ENCODE results near the gene CLEC1B. TPM values are rescaled to one million over a fixed set of nuclear protein-coding genes. Genes with fewer than 3 reads are reported as not detected.
"Not testable (repeated sequence)": the region's sequence is repeated elsewhere in the genome, so short reads cannot be mapped to it uniquely, and the experiment has no call there.

Gene CLEC1B
- total and polyA plus RNA-seq, 2 donors: 0.19 to 0.48 TPM

DNA sequence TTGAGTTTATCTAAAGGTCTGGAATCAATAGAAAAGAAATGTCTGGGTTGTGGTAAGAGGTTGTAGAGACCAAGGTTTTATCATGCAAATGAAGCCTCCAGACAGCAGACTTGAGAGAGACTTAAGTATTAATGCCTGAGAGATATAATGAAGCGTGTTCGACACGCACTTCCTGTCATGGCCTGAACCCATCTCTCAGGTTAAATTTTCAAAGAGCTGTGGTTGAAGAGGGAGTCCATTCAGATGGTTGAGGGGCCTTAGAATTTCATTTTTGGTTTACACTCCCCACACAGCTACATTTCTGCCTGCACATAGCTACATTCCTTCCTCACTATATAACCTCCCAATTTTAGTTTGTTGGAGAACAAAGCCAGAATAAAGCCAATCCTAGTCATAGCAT is 37.8 kb downstream of the CLEC1B start:
- WGBS: 56% methylated on average over 3 of the region's 3 CpGs

DNA sequence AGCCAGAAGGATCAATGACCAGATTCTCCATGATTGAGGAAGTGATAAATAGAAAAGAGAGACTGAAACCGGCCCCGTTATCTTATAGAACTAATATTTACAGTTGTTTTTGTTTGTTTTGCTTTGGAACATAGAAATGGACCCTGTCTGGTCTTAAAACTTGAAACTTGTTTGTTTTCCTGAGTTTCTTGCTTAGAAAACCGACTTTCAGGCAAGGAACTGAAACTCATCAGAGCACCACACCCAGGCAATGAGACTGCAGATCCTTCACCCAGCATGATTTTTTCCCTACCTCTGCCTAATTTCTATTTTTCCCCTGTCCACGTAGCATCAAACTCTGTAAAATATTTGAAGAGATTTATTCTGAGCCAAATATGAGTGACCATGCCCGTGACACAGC is 38.3 kb downstream of the CLEC1B start:
- H3K36me3 ChIP-seq (ENCODE audit: control insufficient read depth in 2 of 2, insufficient read depth in 2 of 2, low read length in 1 of 2): no peaks in the 10 kb centered on the region
- no peaks in the 10 kb centered on the region for H3K9me3 ChIP-seq (ENCODE audit: control insufficient read depth in 2 of 2, insufficient read depth in 1 of 2, low read length in 1 of 2)
- H3K4me3 ChIP-seq (ENCODE audit: low read length in 2 of 2): no peak overlapping the region
- peaks cover 0 to 10% of the 10 kb centered on the region in 2 donors for H3K4me1 ChIP-seq (ENCODE audit: control insufficient read depth in 2 of 2, insufficient read depth in 2 of 2, low read length in 2 of 2)
- H3K27ac ChIP-seq (ENCODE audit: low read depth in 1 of 2, low read length in 1 of 2): no peak overlapping the region
- no peak for DNase-seq (ENCODE audit: low read depth in 6 of 9, low spot score in 9 of 9)
- no peaks in the 10 kb centered on the region for H3K27me3 ChIP-seq (ENCODE audit: control insufficient read depth in 2 of 2, insufficient read depth in 1 of 2, low read length in 1 of 2)
- WGBS: 79% methylated on average over 5 of the region's 5 CpGs

More for the DNA sequence above, 37.8 kb downstream of the CLEC1B start:
- DNase-seq (ENCODE audit: low read depth in 6 of 9, low spot score in 9 of 9): peak in 1 of 9 donors; percentile 27
- no peak overlapping the region for H3K4me3 ChIP-seq (ENCODE audit: low read length in 2 of 2)
- H3K27me3 ChIP-seq (ENCODE audit: control insufficient read depth in 2 of 2, insufficient read depth in 1 of 2, low read length in 1 of 2): no peaks in the 10 kb centered on the region
- H3K27ac ChIP-seq (ENCODE audit: low read depth in 1 of 2, low read length in 1 of 2): no peak overlapping the region
- H3K36me3 ChIP-seq (ENCODE audit: control insufficient read depth in 2 of 2, insufficient read depth in 2 of 2, low read length in 1 of 2): no peaks in the 10 kb centered on the region
- H3K9me3 ChIP-seq (ENCODE audit: control insufficient read depth in 2 of 2, insufficient read depth in 1 of 2, low read length in 1 of 2): no peaks in the 10 kb centered on the region
- H3K4me1 ChIP-seq (ENCODE audit: control insufficient read depth in 2 of 2, insufficient read depth in 2 of 2, low read length in 2 of 2): peaks cover 0 to 10% of the 10 kb centered on the region in 2 donors

DNA sequence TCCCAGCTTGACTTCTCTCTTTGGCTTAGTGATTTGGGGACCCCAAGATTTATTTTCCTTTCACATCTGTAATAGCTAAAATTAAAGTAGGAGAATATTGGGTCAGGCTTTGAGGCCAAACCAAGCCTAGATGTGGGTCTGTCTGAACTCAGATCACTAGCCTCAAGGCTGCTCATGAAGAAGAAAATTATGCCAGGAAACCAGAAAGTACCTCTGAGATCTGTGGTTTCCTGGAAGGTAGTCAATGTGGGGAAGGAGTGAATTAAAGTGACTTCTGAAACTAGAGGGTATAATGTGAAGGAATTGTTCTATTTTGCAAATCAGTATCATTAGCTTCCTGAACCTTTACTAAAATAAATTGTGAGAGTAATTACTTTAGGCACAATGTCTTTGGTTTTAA is 41.1 kb downstream of the CLEC1B start:
- Histone ChIP-seq H3K4me1 (ENCODE audit: control insufficient read depth in 2 of 2, insufficient read depth in 2 of 2, low read length in 2 of 2) (peaks cover 0 to 10% of the 10 kb centered on the region in 2 donors), H3K36me3 (ENCODE audit: control insufficient read depth in 2 of 2, insufficient read depth in 2 of 2, low read length in 1 of 2) (no peaks in the 10 kb centered on the region), H3K9me3 (ENCODE audit: control insufficient read depth in 2 of 2, insufficient read depth in 1 of 2, low read length in 1 of 2) (no peaks in the 10 kb centered on the region), H3K27ac (ENCODE audit: low read depth in 1 of 2, low read length in 1 of 2) (no peak overlapping the region), H3K27me3 (ENCODE audit: control insufficient read depth in 2 of 2, insufficient read depth in 1 of 2, low read length in 1 of 2) (no peaks in the 10 kb centered on the region), H3K4me3 (ENCODE audit: low read length in 2 of 2) (no peak overlapping the region)
- peak in 1 of 9 donors; percentile 40 for DNase-seq (ENCODE audit: low read depth in 6 of 9, low spot score in 9 of 9)

DNA sequence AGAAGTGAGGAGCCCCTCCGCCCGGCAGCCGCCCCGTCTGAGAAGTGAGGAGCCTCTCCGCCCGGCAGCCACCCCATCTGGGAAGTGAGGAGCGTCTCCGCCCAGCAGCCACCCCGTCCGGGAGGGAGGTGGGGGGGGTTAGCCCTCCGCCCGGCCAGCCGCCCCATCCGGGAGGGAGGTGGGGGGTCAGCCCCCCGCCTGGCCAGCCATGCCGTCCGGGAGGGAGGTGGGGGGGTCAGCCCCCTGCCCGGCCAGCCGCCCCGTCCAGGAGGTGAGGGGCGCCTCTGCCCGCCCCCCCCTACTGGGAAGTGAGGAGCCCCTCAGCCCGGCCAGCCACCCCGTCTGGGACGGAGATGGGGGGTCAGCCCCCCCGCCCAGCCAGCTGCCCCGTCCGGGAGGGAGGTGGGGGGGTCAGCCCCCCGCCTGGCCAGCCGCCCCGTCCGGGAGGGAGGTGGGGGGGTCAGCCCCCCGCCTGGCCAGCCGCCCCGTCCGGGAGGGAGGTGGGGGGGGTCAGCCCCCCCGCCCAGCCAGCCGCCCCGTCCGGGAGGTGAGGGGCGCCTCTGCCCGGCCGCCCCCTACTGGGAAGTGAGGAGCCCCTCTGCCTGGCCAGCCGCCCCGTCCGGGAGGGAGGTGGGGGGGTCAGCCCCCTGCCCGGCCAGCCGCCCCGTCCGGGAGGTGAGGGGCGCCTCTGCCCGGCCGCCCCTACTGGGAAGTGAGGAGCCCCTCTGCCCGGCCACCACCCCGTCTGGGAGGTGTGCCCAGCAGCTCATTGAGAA is 45.8 kb downstream of the CLEC1B start:
- H3K4me3 ChIP-seq (ENCODE audit: low read length in 2 of 2); H3K9me3 ChIP-seq (ENCODE audit: control insufficient read depth in 2 of 2, insufficient read depth in 1 of 2, low read length in 1 of 2); DNase-seq (ENCODE audit: low read depth in 6 of 9, low spot score in 9 of 9); H3K27ac ChIP-seq (ENCODE audit: low read depth in 1 of 2, low read length in 1 of 2); H3K36me3 ChIP-seq (ENCODE audit: control insufficient read depth in 2 of 2, insufficient read depth in 2 of 2, low read length in 1 of 2); H3K27me3 ChIP-seq (ENCODE audit: control insufficient read depth in 2 of 2, insufficient read depth in 1 of 2, low read length in 1 of 2): not testable (repeated sequence)
- 95% methylated on average over 27 of the region's 55 CpGs for WGBS
- peaks cover 10 to 17% of the 10 kb centered on the region in 2 donors for H3K4me1 ChIP-seq (ENCODE audit: control insufficient read depth in 2 of 2, insufficient read depth in 2 of 2, low read length in 2 of 2)

DNA sequence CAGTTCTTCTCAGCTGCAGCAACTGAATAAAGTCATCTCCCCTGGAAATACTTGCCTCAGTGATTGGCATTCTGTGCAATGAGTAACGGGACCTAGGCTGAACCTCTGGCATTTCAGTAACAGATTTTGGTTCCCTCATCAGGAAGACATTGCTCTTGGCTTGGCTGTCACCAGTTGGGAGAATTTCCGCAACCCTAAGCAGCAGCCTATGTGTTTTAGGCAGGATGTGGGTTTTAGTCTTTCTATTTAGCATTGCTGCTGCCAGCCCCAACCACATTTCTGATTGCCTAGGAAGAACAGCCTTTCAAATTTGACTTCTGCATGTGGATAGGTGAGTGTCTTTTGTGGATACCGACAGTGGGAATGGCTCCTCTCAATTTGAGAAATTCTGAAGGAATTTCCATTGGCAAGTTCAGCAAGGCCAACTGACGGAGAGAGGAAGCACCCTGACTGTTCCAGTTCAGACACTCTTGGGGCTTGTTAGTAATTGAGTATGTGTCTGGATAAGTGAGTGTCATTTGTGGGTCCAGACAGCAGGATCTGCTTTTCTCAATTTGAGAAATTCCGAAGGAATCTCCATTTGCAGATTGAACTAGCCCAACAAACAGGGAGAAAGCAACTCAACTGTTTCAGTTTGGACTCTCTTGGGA is 47.8 kb downstream of the CLEC1B start:
- peak in 8 of 9 donors; percentile 27 to 86 (median 59) for DNase-seq (ENCODE audit: low read depth in 6 of 9, low spot score in 9 of 9)
- peak overlapping the region; percentile 40 to 49 for H3K27ac ChIP-seq (ENCODE audit: low read depth in 1 of 2, low read length in 1 of 2)
- H3K4me1 ChIP-seq (ENCODE audit: control insufficient read depth in 2 of 2, insufficient read depth in 2 of 2, low read length in 2 of 2): peaks cover 10 to 16% of the 10 kb centered on the region in 2 donors
- H3K4me3 ChIP-seq (ENCODE audit: low read length in 2 of 2): no peak overlapping the region
- WGBS: 35% methylated on average over 5 of the region's 5 CpGs
- H3K36me3 ChIP-seq (ENCODE audit: control insufficient read depth in 2 of 2, insufficient read depth in 2 of 2, low read length in 1 of 2): no peaks in the 10 kb centered on the region
- no peaks in the 10 kb centered on the region for H3K9me3 ChIP-seq (ENCODE audit: control insufficient read depth in 2 of 2, insufficient read depth in 1 of 2, low read length in 1 of 2)
- H3K27me3 ChIP-seq (ENCODE audit: control insufficient read depth in 2 of 2, insufficient read depth in 1 of 2, low read length in 1 of 2): no peaks in the 10 kb centered on the region

DNA sequence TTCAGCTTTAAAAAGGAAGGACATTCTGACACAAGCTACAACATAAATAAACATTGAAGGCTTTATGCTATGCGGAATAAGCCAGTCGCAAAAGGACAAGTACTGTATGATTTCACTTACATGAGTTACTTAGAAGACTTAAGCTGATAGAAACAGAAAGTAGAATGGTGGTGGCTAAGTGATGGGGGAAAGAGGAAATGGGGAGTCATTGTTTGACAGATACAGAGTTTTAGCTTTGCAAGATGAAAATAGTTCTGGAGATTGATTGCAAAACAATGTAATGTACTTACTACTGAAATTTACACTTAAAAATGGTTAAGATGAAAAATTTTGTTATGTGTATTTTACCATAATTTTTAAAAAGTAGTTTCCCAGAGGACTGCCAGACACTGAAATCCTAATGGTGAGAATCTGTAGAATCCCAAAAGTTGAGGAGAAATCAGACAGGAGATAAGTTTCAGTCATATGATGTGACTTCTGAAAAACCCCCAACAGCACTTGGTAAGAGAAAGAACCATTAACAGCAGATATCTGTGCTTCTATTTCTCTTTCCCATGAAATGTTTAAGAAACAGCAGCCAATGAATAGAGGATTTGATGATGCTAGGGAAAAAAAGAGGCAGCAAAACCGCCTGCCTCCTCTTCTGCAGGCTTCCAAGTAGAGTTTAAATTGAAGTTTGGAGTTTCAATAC is 50.2 kb downstream of the CLEC1B start:
- no peak overlapping the region for H3K4me3 ChIP-seq (ENCODE audit: low read length in 2 of 2)
- peak in 2 of 9 donors; percentile 36 to 64 for DNase-seq (ENCODE audit: low read depth in 6 of 9, low spot score in 9 of 9)

DNA sequence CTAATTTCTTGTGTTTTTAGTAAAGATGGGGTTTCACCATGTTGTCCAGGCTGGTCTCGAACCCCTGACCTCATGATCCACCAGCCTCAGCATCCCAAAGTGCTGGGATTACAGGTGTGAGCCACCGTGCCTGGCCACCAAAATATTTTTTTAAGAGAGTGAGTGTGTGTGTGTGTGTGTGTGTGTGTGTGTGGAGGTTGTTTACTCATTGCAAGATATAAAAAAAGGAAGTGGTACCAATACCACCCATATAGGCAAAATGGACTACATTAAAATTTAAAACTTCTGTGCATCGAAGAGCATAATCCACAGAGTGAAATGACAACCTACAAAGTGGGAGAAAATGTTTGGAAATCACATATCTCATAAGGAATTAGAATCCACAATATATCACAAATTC is 51.2 kb downstream of the CLEC1B start:
- H3K27ac ChIP-seq (ENCODE audit: low read depth in 1 of 2, low read length in 1 of 2): no peak overlapping the region
- H3K9me3 ChIP-seq (ENCODE audit: control insufficient read depth in 2 of 2, insufficient read depth in 1 of 2, low read length in 1 of 2): peaks cover 0 to 1% of the 10 kb centered on the region in 2 donors
- no peaks in the 10 kb centered on the region for H3K36me3 ChIP-seq (ENCODE audit: control insufficient read depth in 2 of 2, insufficient read depth in 2 of 2, low read length in 1 of 2)
- H3K4me1 ChIP-seq (ENCODE audit: control insufficient read depth in 2 of 2, insufficient read depth in 2 of 2, low read length in 2 of 2): peaks cover 10 to 19% of the 10 kb centered on the region in 2 donors
- WGBS: 86% methylated on average over 3 of the region's 3 CpGs
- no peaks in the 10 kb centered on the region for H3K27me3 ChIP-seq (ENCODE audit: control insufficient read depth in 2 of 2, insufficient read depth in 1 of 2, low read length in 1 of 2)
- DNase-seq (ENCODE audit: low read depth in 6 of 9, low spot score in 9 of 9): no peak
- no peak overlapping the region for H3K4me3 ChIP-seq (ENCODE audit: low read length in 2 of 2)

More for the DNA sequence above, 50.2 kb downstream of the CLEC1B start:
- Histone ChIP-seq H3K27ac (ENCODE audit: low read depth in 1 of 2, low read length in 1 of 2) (no peak overlapping the region), H3K9me3 (ENCODE audit: control insufficient read depth in 2 of 2, insufficient read depth in 1 of 2, low read length in 1 of 2) (no peaks in the 10 kb centered on the region), H3K27me3 (ENCODE audit: control insufficient read depth in 2 of 2, insufficient read depth in 1 of 2, low read length in 1 of 2) (no peaks in the 10 kb centered on the region), H3K4me1 (ENCODE audit: control insufficient read depth in 2 of 2, insufficient read depth in 2 of 2, low read length in 2 of 2) (peaks cover 10 to 16% of the 10 kb centered on the region in 2 donors), H3K36me3 (ENCODE audit: control insufficient read depth in 2 of 2, insufficient read depth in 2 of 2, low read length in 1 of 2) (no peaks in the 10 kb centered on the region)
- WGBS: 54% methylated on average over 3 of the region's 3 CpGs

DNA sequence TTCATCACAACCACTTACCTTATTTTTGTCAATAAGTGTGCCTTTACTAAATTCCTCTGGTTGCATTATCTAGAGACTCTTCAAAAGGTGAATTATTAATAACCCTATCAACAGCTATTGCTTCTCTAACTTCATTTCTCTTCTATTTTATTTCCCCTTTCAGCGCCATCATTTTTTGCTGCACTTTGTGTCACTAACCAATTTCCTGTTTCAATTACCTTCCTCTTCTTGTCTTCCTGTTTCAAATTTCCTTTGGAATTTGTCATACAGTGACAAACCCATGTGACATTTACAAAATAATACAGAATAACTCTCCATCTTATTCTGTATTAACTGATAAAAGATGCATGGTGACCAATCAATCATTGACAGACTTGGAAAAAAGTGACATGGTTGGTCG is 54.5 kb downstream of the CLEC1B start:
- 56% methylated on average over 2 of the region's 2 CpGs for WGBS
- H3K4me3 ChIP-seq (ENCODE audit: low read length in 2 of 2): no peak overlapping the region
- no peak overlapping the region for H3K27ac ChIP-seq (ENCODE audit: low read depth in 1 of 2, low read length in 1 of 2)

DNA sequence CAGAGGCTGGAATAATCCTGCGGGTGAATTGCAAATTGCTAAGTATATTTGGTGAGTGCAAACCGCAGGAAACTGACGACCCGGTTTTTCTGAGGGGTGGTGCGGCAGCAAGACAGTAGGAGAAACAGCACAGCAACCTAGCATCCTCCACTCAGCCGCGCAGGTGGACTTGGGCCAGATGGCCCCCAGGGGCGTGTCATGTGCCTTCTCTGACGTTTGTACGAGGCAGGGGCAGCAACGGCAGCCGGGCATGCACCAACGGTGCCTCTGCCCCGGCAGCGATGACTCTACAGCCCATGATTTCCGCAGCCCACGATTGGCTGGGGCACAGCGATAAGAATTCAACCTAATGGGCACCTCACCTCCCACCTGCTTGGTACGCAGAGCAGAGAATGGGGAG is 55.7 kb downstream of the CLEC1B start:
- Histone ChIP-seq H3K27ac (ENCODE audit: low read depth in 1 of 2, low read length in 1 of 2) (peak overlapping the region in 1 of 2 donors; percentile 42), H3K9me3 (ENCODE audit: control insufficient read depth in 2 of 2, insufficient read depth in 1 of 2, low read length in 1 of 2) (peaks cover 0 to 1% of the 10 kb centered on the region in 2 donors), H3K36me3 (ENCODE audit: control insufficient read depth in 2 of 2, insufficient read depth in 2 of 2, low read length in 1 of 2) (no peaks in the 10 kb centered on the region), H3K4me1 (ENCODE audit: control insufficient read depth in 2 of 2, insufficient read depth in 2 of 2, low read length in 2 of 2) (peaks cover 0 to 3% of the 10 kb centered on the region in 2 donors), H3K27me3 (ENCODE audit: control insufficient read depth in 2 of 2, insufficient read depth in 1 of 2, low read length in 1 of 2) (no peaks in the 10 kb centered on the region), H3K4me3 (ENCODE audit: low read length in 2 of 2) (peak overlapping the region; percentile 33 to 43)
- 64% methylated on average over 19 of the region's 19 CpGs for WGBS
- peak in 1 of 9 donors; percentile 39 for DNase-seq (ENCODE audit: low read depth in 6 of 9, low spot score in 9 of 9)

More for the DNA sequence above, 54.5 kb downstream of the CLEC1B start:
- DNase-seq (ENCODE audit: low read depth in 6 of 9, low spot score in 9 of 9): no peak
- Histone ChIP-seq H3K36me3 (ENCODE audit: control insufficient read depth in 2 of 2, insufficient read depth in 2 of 2, low read length in 1 of 2) (no peaks in the 10 kb centered on the region), H3K9me3 (ENCODE audit: control insufficient read depth in 2 of 2, insufficient read depth in 1 of 2, low read length in 1 of 2) (peaks cover 0 to 1% of the 10 kb centered on the region in 2 donors), H3K4me1 (ENCODE audit: control insufficient read depth in 2 of 2, insufficient read depth in 2 of 2, low read length in 2 of 2) (peaks cover 0 to 3% of the 10 kb centered on the region in 2 donors), H3K27me3 (ENCODE audit: control insufficient read depth in 2 of 2, insufficient read depth in 1 of 2, low read length in 1 of 2) (no peaks in the 10 kb centered on the region)
